ENCODE measurements around the gene COL7A1. TPM values are rescaled to one million over a fixed set of nuclear protein-coding genes. Genes with fewer than 3 reads are reported as not detected.
"Not testable (repeated sequence)": the region's sequence is repeated elsewhere in the genome, so short reads cannot be mapped to it uniquely, and the experiment has no call there.

COL7A1 gene
- total RNA-seq, 4 donors from 2014 or later = 0.66 to 1.7 (median 1.1) TPM

GRCh38 chr3:48555231-48555948, 39.7 kb downstream of the COL7A1 start:
- H3K4me3 ChIP-seq = no peak overlapping the region
- H3K9me3 ChIP-seq = no peaks in the 10 kb centered on the region
- ATAC-seq (no peak), DNase-seq (no peak)
- H3K36me3 ChIP-seq = no peaks in the 10 kb centered on the region
- TF ChIP-seq, protein P1, sequence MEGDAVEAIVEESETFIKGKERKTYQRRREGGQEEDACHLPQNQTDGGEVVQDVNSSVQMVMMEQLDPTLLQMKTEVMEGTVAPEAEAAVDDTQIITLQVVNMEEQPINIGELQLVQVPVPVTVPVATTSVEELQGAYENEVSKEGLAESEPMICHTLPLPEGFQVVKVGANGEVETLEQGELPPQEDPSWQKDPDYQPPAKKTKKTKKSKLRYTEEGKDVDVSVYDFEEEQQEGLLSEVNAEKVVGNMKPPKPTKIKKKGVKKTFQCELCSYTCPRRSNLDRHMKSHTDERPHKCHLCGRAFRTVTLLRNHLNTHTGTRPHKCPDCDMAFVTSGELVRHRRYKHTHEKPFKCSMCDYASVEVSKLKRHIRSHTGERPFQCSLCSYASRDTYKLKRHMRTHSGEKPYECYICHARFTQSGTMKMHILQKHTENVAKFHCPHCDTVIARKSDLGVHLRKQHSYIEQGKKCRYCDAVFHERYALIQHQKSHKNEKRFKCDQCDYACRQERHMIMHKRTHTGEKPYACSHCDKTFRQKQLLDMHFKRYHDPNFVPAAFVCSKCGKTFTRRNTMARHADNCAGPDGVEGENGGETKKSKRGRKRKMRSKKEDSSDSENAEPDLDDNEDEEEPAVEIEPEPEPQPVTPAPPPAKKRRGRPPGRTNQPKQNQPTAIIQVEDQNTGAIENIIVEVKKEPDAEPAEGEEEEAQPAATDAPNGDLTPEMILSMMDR (IDR thresholded peaks at IDR 0.05 in 4 of 5, conservative IDR thresholded peaks at IDR 0.05 in 1 of 5) = no peak
- TF ChIP-seq POLR2A (IDR thresholded peaks at IDR 0.05) = no peak
- intact Hi-C loops (cut with DNase I; ENCODE audit: low total_unique reads) = loop anchor here (5.0 kb wide), 1 partner anchor 132 kb away; the partner anchor contains the start of gene NCKIPSD
- in situ Hi-C loops (cut with MboI; ENCODE audit: low sequenced_read_pairs in 4 of 4) = loop anchor here in 1 of 4 donors (5.0 kb wide), 1 partner anchor 88 kb away; a partner anchor contains a TSS
- no peak overlapping the region for H3K27ac ChIP-seq
- H3K4me1 ChIP-seq = peaks cover 25 to 31% of the 10 kb centered on the region in 2 donors
- no peaks in the 10 kb centered on the region for H3K27me3 ChIP-seq

GRCh38 chr3:48553886-48554845, 41.0 kb downstream of the COL7A1 start:
- Histone ChIP-seq H3K9me3 (no peaks in the 10 kb centered on the region), H3K4me3 (no peak overlapping the region), H3K27ac (no peak overlapping the region), H3K4me1 (peaks cover 15 to 20% of the 10 kb centered on the region in 2 donors), H3K27me3 (no peaks in the 10 kb centered on the region), H3K36me3 (no peaks in the 10 kb centered on the region)
- intact Hi-C loops (cut with DNase I; ENCODE audit: low total_unique reads) = no loop called here
- in situ Hi-C loops (cut with MboI; ENCODE audit: low sequenced_read_pairs in 4 of 4) = no loop called here
- ATAC-seq (no peak), DNase-seq (no peak)
- TF ChIP-seq, protein P1 (IDR thresholded peaks at IDR 0.05 in 4 of 5, conservative IDR thresholded peaks at IDR 0.05 in 1 of 5) = no peak
- no peak for TF ChIP-seq POLR2A (IDR thresholded peaks at IDR 0.05)

GRCh38 chr3:48553361-48553760, 41.8 kb downstream of the COL7A1 start:
- Histone ChIP-seq H3K9me3 (no peaks in the 10 kb centered on the region), H3K4me1 (peaks cover 11 to 12% of the 10 kb centered on the region in 2 donors), H3K27me3 (no peaks in the 10 kb centered on the region), H3K27ac (no peak overlapping the region), H3K36me3 (no peaks in the 10 kb centered on the region), H3K4me3 (no peak overlapping the region)
- TF ChIP-seq, protein P1 (IDR thresholded peaks at IDR 0.05 in 4 of 5, conservative IDR thresholded peaks at IDR 0.05 in 1 of 5) = no peak
- no peak for TF ChIP-seq POLR2A (IDR thresholded peaks at IDR 0.05)
- intact Hi-C loops (cut with DNase I; ENCODE audit: low total_unique reads) = no loop called here
- in situ Hi-C loops (cut with MboI; ENCODE audit: low sequenced_read_pairs in 4 of 4) = no loop called here
- DNase-seq (no peak), ATAC-seq (no peak)

GRCh38 chr3:48552111-48552951, 42.8 kb downstream of the COL7A1 start:
- H3K36me3 ChIP-seq = no peaks in the 10 kb centered on the region
- H3K27ac ChIP-seq = no peak overlapping the region
- in situ Hi-C loops (cut with MboI; ENCODE audit: low sequenced_read_pairs in 4 of 4) = no loop called here
- TF ChIP-seq, protein P1 (IDR thresholded peaks at IDR 0.05 in 4 of 5, conservative IDR thresholded peaks at IDR 0.05 in 1 of 5) = no peak
- no peak for TF ChIP-seq POLR2A (IDR thresholded peaks at IDR 0.05)
- DNase-seq = no peak
- no peaks in the 10 kb centered on the region for H3K27me3 ChIP-seq
- H3K4me3 ChIP-seq = no peak overlapping the region
- ATAC-seq = no peak
- peaks cover 3% of the 10 kb centered on the region in 2 donors for H3K4me1 ChIP-seq
- no peaks in the 10 kb centered on the region for H3K9me3 ChIP-seq
- intact Hi-C loops (cut with DNase I; ENCODE audit: low total_unique reads) = no loop called here

DNA sequence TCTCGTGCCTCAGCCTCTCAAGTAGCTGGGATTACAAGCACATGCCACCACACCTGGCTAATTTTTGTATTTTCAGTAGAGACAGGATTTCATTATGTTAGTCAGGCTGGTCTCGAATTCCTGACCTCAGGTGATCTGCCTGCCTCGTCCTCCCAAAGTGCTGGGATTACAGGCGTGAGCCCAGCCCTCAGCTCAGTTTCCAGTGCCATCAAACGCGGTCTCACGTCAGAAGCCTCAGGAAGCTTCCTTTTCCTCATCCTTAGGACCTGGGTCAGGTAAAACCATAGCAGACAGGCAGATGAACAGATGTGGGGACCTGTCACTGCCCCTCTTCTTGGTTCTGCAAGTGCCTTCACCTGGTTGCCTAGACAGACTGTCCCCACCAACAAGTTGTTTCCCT, 43.5 kb downstream of the COL7A1 start:
- H3K4me1 ChIP-seq; H3K9me3 ChIP-seq; H3K4me3 ChIP-seq; intact Hi-C loops (cut with DNase I; ENCODE audit: low total_unique reads); DNase-seq; H3K27ac ChIP-seq; H3K27me3 ChIP-seq; ATAC-seq; in situ Hi-C loops (cut with MboI; ENCODE audit: low sequenced_read_pairs in 4 of 4); H3K36me3 ChIP-seq: not testable (repeated sequence)

Data from gastrocnemius medialis (tissue), 4 donors.